Mesendoderm (in vitro differentiated cells): Measurements from ENCODE around the gene ST8SIA2.

Experiments used
- DNase-seq: peaks from one replicate; pipeline ENCODE4 v3.0.0; 2013
- H2AK5ac ChIP-seq: 2 replicates; pipeline ENCODE4 v1.6.1; 2013; ENCODE audit warnings: low read length, inconsistent platforms
- H2BK120ac ChIP-seq: 2 replicates; pipeline ENCODE4 v1.6.1; 2013; ENCODE audit warnings: low read depth, mild to moderate bottlenecking, low read length, moderate library complexity, mixed read lengths
- H2BK15ac ChIP-seq: replicated peaks from 2 replicates; pipeline ENCODE4 v1.6.1; 2013; ENCODE audit warnings: low read depth, mild to moderate bottlenecking, moderate library complexity
- H2BK5ac ChIP-seq: 2 replicates; pipeline ENCODE4 v1.6.1; 2013; ENCODE audit warnings: low read length, inconsistent platforms
- H3K18ac ChIP-seq: 2 replicates; pipeline ENCODE4 v1.6.1; 2013; ENCODE audit warnings: mild to moderate bottlenecking, low read length, mixed read lengths
- H3K23ac ChIP-seq: one replicate; pipeline ENCODE4 v1.6.1; 2013; ENCODE audit warnings: low read length
- H3K27ac ChIP-seq: 2 replicates; pipeline ENCODE4 v1.5.1; 2013; ENCODE audit warnings: low read depth, mild to moderate bottlenecking, inconsistent platforms, low read length, moderate library complexity
- H3K27me3 ChIP-seq: 2 replicates; pipeline ENCODE4 v1.6.1; 2013; ENCODE audit warnings: low read length, control low read depth, mild to moderate bottlenecking, inconsistent platforms; ENCODE audit not compliant: insufficient read depth, poor library complexity
- H3K36me3 ChIP-seq: 2 replicates; pipeline ENCODE4 v1.6.1; 2013; ENCODE audit warnings: low read length, inconsistent platforms; ENCODE audit not compliant: control insufficient read depth, insufficient read depth
- H3K4ac ChIP-seq: one replicate; pipeline ENCODE4 v1.6.1; 2013; ENCODE audit warnings: low read depth, mild to moderate bottlenecking, low read length, moderate library complexity
- H3K4me1 ChIP-seq: 2 replicates; pipeline ENCODE4 v1.6.1; 2013; ENCODE audit warnings: low read depth, low read length, inconsistent platforms; ENCODE audit not compliant: control insufficient read depth
- H3K4me2 ChIP-seq: 2 replicates; pipeline ENCODE4 v1.6.1; 2013; ENCODE audit warnings: low read length
- H3K4me3 ChIP-seq: 2 replicates; pipeline ENCODE4 v1.5.1; 2013; ENCODE audit warnings: mild to moderate bottlenecking, low read length
- H3K56ac ChIP-seq: one replicate; pipeline ENCODE4 v1.6.1; 2013; ENCODE audit warnings: low read length
- H3K79me1 ChIP-seq: 2 replicates; pipeline ENCODE4 v1.6.1; 2013; ENCODE audit warnings: low read length, inconsistent platforms
- H3K79me2 ChIP-seq: 2 replicates; pipeline ENCODE4 v1.6.1; 2013; ENCODE audit warnings: mild to moderate bottlenecking, low read length; ENCODE audit not compliant: control insufficient read depth, insufficient read depth
- H3K9ac ChIP-seq: 2 replicates; pipeline ENCODE4 v1.6.1; 2013; ENCODE audit warnings: low read length, inconsistent platforms
- H4K5ac ChIP-seq: one replicate; pipeline ENCODE4 v1.6.1; 2013; ENCODE audit warnings: low read length
- H4K8ac ChIP-seq: one replicate; pipeline ENCODE4 v1.6.1; 2013; ENCODE audit warnings: low read depth, mild to moderate bottlenecking, control low read depth, low read length, moderate library complexity
- WGBS: extraction: QIAGEN DNeasy Blood & Tissue Kit; methylation state at CpG from one replicate; pipeline ENCODE4 v1.1.7; 2013; ENCODE audit warnings: low lambda C conversion rate, missing lambda C conversion rate; ENCODE audit not compliant: insufficient coverage; ENCODE audit errors: extremely low coverage; 5-methylcytosine and 5-hydroxymethylcytosine counted together

Gene ST8SIA2

DNA sequence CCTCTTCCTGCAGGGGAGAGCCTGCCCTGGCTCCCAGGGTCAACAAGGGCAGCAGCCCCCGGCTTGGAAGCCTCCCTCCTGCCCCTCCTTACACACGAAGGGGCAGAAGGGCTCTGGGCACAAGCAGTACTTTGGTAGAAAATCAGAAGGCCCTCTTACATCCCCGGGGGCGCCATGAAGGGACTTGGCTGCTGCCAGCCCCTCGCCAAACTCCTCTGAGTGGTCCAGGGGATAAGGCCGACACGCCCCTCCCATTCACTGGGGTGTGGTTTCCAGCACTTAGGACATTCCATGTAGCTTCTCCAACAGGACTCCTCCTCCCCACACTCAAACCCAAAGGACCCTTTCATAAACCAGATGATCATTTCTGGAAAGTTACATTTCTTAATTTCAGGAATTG, 1.2 kb upstream of the ST8SIA2 start:
- Histone ChIP-seq H3K56ac (no peak overlapping the region), H4K8ac (no peak overlapping the region), H3K27me3 (peaks cover 2% of the 10 kb centered on the region), H3K4ac (no peak overlapping the region), H3K79me2 (no peaks in the 10 kb centered on the region), H3K9ac (no peak overlapping the region), H4K5ac (no peak overlapping the region), H3K23ac (no peak overlapping the region), H3K4me1 (no peaks in the 10 kb centered on the region), H2BK5ac (no peak overlapping the region), H3K4me2 (peak overlapping the region; percentile 10), H2BK120ac (no peak overlapping the region), H3K18ac (no peak overlapping the region), H3K4me3 (no peak overlapping the region), H2AK5ac (no peak overlapping the region), H3K36me3 (no peaks in the 10 kb centered on the region), H2BK15ac (no peak overlapping the region), H3K79me1 (peaks cover 2% of the 10 kb centered on the region), H3K27ac (no peak overlapping the region)
- peak; percentile 73 for DNase-seq
- WGBS, result no CpG with 5 or more reads among the region's 7 CpGs

DNA sequence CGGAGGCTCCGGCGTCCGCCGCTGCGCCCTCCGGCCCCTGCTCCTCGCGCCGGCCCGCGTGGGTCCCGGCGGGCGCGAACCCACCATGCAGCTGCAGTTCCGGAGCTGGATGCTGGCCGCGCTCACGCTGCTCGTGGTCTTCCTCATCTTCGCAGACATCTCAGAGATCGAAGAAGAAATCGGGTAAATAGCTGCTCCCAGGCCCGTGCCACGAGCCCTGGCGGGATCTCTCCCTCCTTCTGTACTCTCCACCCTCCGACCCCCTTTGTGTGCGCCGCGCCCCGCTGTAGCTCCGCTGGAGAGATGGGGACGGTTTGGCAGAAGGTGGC, 263 bp downstream of the ST8SIA2 start:
- Histone ChIP-seq H3K9ac (peak overlapping the region; percentile 76), H4K8ac (no peak overlapping the region), H3K56ac (peak overlapping the region; percentile 86), H2BK5ac (no peak overlapping the region), H3K23ac (peak overlapping the region; percentile 74), H3K18ac (peak overlapping the region; percentile 70), H3K4me1 (no peaks in the 10 kb centered on the region), H2BK15ac (no peak overlapping the region), H3K27me3 (peaks cover 2% of the 10 kb centered on the region), H2AK5ac (no peak overlapping the region), H3K79me1 (peaks cover 2% of the 10 kb centered on the region), H3K27ac (peak overlapping the region; percentile 57), H3K4ac (peak overlapping the region; percentile 11), H3K4me2 (peak overlapping the region; percentile 76), H3K36me3 (no peaks in the 10 kb centered on the region), H4K5ac (no peak overlapping the region), H3K4me3 (peak overlapping the region; percentile 63), H2BK120ac (no peak overlapping the region), H3K79me2 (no peaks in the 10 kb centered on the region)
- no CpG with 5 or more reads among the region's 34 CpGs for WGBS
- DNase-seq, result peak; percentile 38

- peak overlapping the region; percentile 13 for H2BK120ac ChIP-seq
- H3K4me3 ChIP-seq, result peak overlapping the region; percentile 63
- peaks cover 2% of the 10 kb centered on the region for H3K27me3 ChIP-seq
- no peak overlapping the region for H2BK15ac ChIP-seq
- H3K56ac ChIP-seq, result peak overlapping the region; percentile 86
- peak overlapping the region; percentile 11 for H3K4ac ChIP-seq
- peak overlapping the region; percentile 57 for H3K27ac ChIP-seq
- H4K5ac ChIP-seq, result no peak overlapping the region
- H3K18ac ChIP-seq, result peak overlapping the region; percentile 70
- H3K79me1 ChIP-seq, result peaks cover 2% of the 10 kb centered on the region
- H3K4me1 ChIP-seq, result no peaks in the 10 kb centered on the region
- H4K8ac ChIP-seq, result no peak overlapping the region
- peak; percentile 60 for DNase-seq
- H3K9ac ChIP-seq, result peak overlapping the region; percentile 76
- no CpG with 5 or more reads among the region's 78 CpGs for WGBS
- H3K23ac ChIP-seq, result peak overlapping the region; percentile 74
- no peaks in the 10 kb centered on the region for H3K36me3 ChIP-seq
- H2BK5ac ChIP-seq, result no peak overlapping the region
- peak overlapping the region; percentile 76 for H3K4me2 ChIP-seq
- no peaks in the 10 kb centered on the region for H3K79me2 ChIP-seq
- H2AK5ac ChIP-seq, result no peak overlapping the region
These were observed 822 bp downstream of the ST8SIA2 start for GRCh38 chr15:92394309-92395097.

DNA sequence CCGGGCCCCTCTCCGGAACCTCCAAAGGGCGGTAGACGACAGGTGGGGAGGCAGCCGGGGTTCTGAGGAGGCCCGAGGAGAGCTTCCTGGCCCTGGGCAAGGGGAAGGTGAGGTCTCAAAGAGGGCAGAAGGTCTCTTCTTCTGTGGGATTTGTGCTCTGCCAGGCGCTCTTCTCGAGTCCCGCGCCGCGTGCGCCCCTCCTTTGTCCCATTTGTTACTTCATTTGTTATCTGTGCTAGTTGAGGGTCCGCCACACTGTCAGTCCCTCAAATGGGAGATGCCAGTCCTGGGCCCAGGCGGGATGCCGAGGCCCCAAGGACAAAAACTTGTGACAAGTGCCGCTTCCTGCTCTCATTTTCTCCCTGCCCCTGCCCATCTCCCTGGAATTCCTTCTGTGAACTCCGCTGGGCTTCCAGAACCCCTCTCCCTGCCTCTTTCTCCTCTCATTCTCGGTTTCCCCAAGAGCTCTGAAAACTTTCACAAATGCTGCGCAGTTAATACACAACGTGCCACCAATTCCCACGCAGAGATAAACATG, 1.5 kb downstream of the ST8SIA2 start:
- peak overlapping the region; percentile 11 for H3K27ac ChIP-seq

GRCh38 chr15:92399271-92399950, 5.7 kb downstream of the ST8SIA2 start:
- Histone ChIP-seq H3K4ac (no peak overlapping the region), H3K36me3 (no peaks in the 10 kb centered on the region), H2AK5ac (no peak overlapping the region)

More for the DNA sequence above, 1.5 kb downstream of the ST8SIA2 start:
- Histone ChIP-seq H4K8ac (no peak overlapping the region), H2BK15ac (no peak overlapping the region), H2BK120ac (peak overlapping the region; percentile 13), H3K18ac (peak overlapping the region; percentile 70), H3K36me3 (no peaks in the 10 kb centered on the region), H3K56ac (peak overlapping the region; percentile 86), H2BK5ac (no peak overlapping the region), H4K5ac (no peak overlapping the region), H3K4me2 (peak overlapping the region; percentile 76), H3K4ac (no peak overlapping the region), H3K4me3 (peak overlapping the region; percentile 63), H3K4me1 (no peaks in the 10 kb centered on the region), H3K23ac (no peak overlapping the region), H3K79me2 (no peaks in the 10 kb centered on the region), H3K27me3 (peaks cover 2% of the 10 kb centered on the region), H2AK5ac (no peak overlapping the region), H3K79me1 (peaks cover 2% of the 10 kb centered on the region), H3K9ac (peak overlapping the region; percentile 76)
- DNase-seq, result peak; percentile 31
- no CpG with 5 or more reads among the region's 22 CpGs for WGBS

More at GRCh38 chr15:92399271-92399950, 5.7 kb downstream of the ST8SIA2 start:
- WGBS, result no CpG with 5 or more reads among the region's 8 CpGs
- H3K27me3 ChIP-seq, result no peaks in the 10 kb centered on the region
- no peak overlapping the region for H3K4me2 ChIP-seq
- H3K56ac ChIP-seq, result no peak overlapping the region
- DNase-seq, result no peak
- no peak overlapping the region for H3K9ac ChIP-seq
- no peak overlapping the region for H3K4me3 ChIP-seq
- no peaks in the 10 kb centered on the region for H3K4me1 ChIP-seq
- no peak overlapping the region for H3K27ac ChIP-seq
- no peak overlapping the region for H3K18ac ChIP-seq
- no peaks in the 10 kb centered on the region for H3K79me2 ChIP-seq
- H4K5ac ChIP-seq, result no peak overlapping the region
- H3K23ac ChIP-seq, result no peak overlapping the region
- H2BK15ac ChIP-seq, result no peak overlapping the region
- H2BK120ac ChIP-seq, result no peak overlapping the region
- peaks cover 3% of the 10 kb centered on the region for H3K79me1 ChIP-seq
- H4K8ac ChIP-seq, result no peak overlapping the region
- H2BK5ac ChIP-seq, result no peak overlapping the region
